Measurements from ENCODE around the gene NF1.

Gene NF1

GRCh38 chr17:31144428-31144827 lies 49.7 kb downstream of the NF1 start:
- POLR2A ChIA-PET: interaction anchor here (0.5 kb wide), 1 partner anchor 46 kb away, joined by 3 read pairs; no protein-coding TSS in a partner anchor
- CTCF ChIA-PET: interaction anchor here (1.1 kb wide), 1 partner anchor 10 kb away, joined by 3 read pairs; no protein-coding TSS in a partner anchor
- 0 out of 3 replicates have a peak, but pooled peaks cover 0 to 6% of the 10 kb centered on the region in 2 experiments for H3K36me3 ChIP-seq (ENCODE audit: control insufficient read depth in 2 of 2, insufficient read depth in 1 of 2, low read length in 2 of 2)

More at GRCh38 chr17:31144428-31144827, 49.7 kb downstream of the NF1 start:
- Histone ChIP-seq H3K4me3 (ENCODE audit: low read depth, low read length) (no peak overlapping the region), H3K27ac (ENCODE audit: extremely low read depth, low read depth, low read length) (no peak overlapping the region), H3K9me3 (ENCODE audit: control insufficient read depth, insufficient read depth, low read depth, low read length) (no peaks in the 10 kb centered on the region), H3K4me1 (ENCODE audit: control insufficient read depth, insufficient read depth, low read length) (peaks cover 20% of the 10 kb centered on the region)
- TF ChIP-seq ZNF398 (tag by site-specific recombination; IDR thresholded peaks at IDR 0.05) (no peak), ZNF518A (tag by site-specific recombination; conservative IDR thresholded peaks at IDR 0.05; ENCODE audit: low read depth) (no peak), PRDM10 (tag by site-specific recombination; IDR thresholded peaks at IDR 0.05) (no peak), SP2 (tag by site-specific recombination; IDR thresholded peaks at IDR 0.05) (no peak), ZNF580 (tag by site-specific recombination; IDR thresholded peaks at IDR 0.05) (no peak), ZNF2 (tag by site-specific recombination; IDR thresholded peaks at IDR 0.05) (no peak), ZNF16 (tag by site-specific recombination; IDR thresholded peaks at IDR 0.05; ENCODE audit: low read depth) (no peak), MEIS1 (CRISPR knock-in tag; IDR thresholded peaks at IDR 0.05; ENCODE audit: borderline replicate concordance) (no peak), ZFP69B (tag by site-specific recombination; IDR thresholded peaks at IDR 0.05) (no peak), ZBTB26 (tag by site-specific recombination; optimal IDR thresholded peaks at IDR 0.05) (no peak), YY2 (tag by site-specific recombination; IDR thresholded peaks at IDR 0.05) (no peak), KLF16 (tag by site-specific recombination; IDR thresholded peaks at IDR 0.05) (no peak), ZNF449 (tag by site-specific recombination; IDR thresholded peaks at IDR 0.05) (no peak), ZBTB20 (tag by site-specific recombination; IDR thresholded peaks at IDR 0.05) (no peak), ZNF138 (tag by site-specific recombination; IDR thresholded peaks at IDR 0.05; ENCODE audit: borderline replicate concordance) (no peak), ZNF354C (tag by site-specific recombination; IDR thresholded peaks at IDR 0.05; ENCODE audit: borderline replicate concordance, low read depth) (no peak), ZNF350 (tag by site-specific recombination; IDR thresholded peaks at IDR 0.05) (no peak), ZNF624 (tag by site-specific recombination; IDR thresholded peaks at IDR 0.05) (no peak)

Measured in HEK293 (cell line).